Suprapubic skin (tissue), 3 donors: ENCODE measurements around the gene SND1.

Experiments
- CTCF ChIP-seq, 2 donors: fragments of 200-600 bp in 1 of 2; fragments of 450-650 bp in 1 of 2; sonication (generic) in 1 of 2; IDR thresholded peaks; one replicate each; pipeline ENCODE4 v1.5.1; 2016 to 2019; ENCODE audit warnings: antibody characterized with exemption in 2 of 2, mild to moderate bottlenecking in 1 of 2, moderate library complexity in 1 of 2
- EP300 ChIP-seq: sonication (generic); formaldehyde crosslinking; IDR thresholded peaks from one replicate; pipeline ENCODE4 v1.6.1; 2017; ENCODE audit warnings: antibody characterized with exemption

DNA sequence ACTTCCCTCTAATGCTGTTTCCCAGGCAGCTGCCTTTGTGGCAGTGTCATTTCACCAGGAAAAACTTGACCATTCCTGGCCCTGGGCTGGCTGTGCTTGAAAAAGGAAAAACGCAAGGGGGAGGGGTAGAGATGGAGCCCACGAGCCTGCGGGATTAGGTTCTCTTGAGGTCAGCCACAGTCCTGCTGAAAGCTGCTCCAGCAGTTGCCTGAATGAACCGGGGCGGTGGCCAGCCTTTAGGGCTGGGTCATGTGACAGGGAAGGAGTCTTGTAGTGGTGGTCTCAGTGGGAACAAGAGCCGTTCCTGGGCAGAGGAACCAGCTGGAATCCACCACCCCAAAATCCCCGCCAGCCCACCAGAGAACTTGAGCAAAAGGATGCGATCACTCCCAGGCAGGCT lies 430.4 kb downstream of the SND1 start:
- TF ChIP-seq CTCF (IDR thresholded peaks at IDR 0.05): no peak
- TF ChIP-seq EP300: no peak
